ENCODE measurements around the gene KAT14. TPM values are rescaled to one million over a fixed set of nuclear protein-coding genes. Genes with fewer than 3 reads are reported as not detected.

Gene KAT14
- total and polyA plus RNA-seq, 11 donors = 4.6 to 12.3 (median 9.8) TPM

GRCh38 chr20:18132663-18133062 is 5.0 kb upstream of the KAT14 start:
- ATAC-seq = no peak
- intact Hi-C loops (cut with DNase I) = loop anchor here in 7 of 10 donors (10.0 kb wide), 3 partner anchors 142 to 628 kb away; partner anchors contain the start of gene ZNF133 (in 4 of the 7)
- Histone ChIP-seq H3K36me3 (no peaks in the 10 kb centered on the region), H3K27me3 (peaks cover 0 to 4% (median 0%) of the 10 kb centered on the region in 9 donors), H3K27ac (no peak overlapping the region), H3K4me3 (no peak overlapping the region), H3K9me3 (no peaks in the 10 kb centered on the region), H3K4me1 (peaks cover 0 to 6% (median 0%) of the 10 kb centered on the region in 12 donors)
- no peak for DNase-seq
- WGBS, 4 donors = 98 to 100% (median 98%) methylated on average over 1 of the region's 1 CpG
- no peak for TF ChIP-seq CTCF (IDR thresholded peaks at IDR 0.05)
- no peak for TF ChIP-seq POLR2A (IDR thresholded peaks at IDR 0.05)

GRCh38 chr20:18133962-18134361 is 3.7 kb upstream of the KAT14 start:
- H3K9me3 ChIP-seq = no peaks in the 10 kb centered on the region
- TF ChIP-seq CTCF (IDR thresholded peaks at IDR 0.05) = no peak
- TF ChIP-seq POLR2A (IDR thresholded peaks at IDR 0.05) = no peak
- H3K27ac ChIP-seq = no peak overlapping the region
- no peak for ATAC-seq
- peaks cover 0 to 11% (median 7%) of the 10 kb centered on the region in 12 donors for H3K4me1 ChIP-seq
- DNase-seq = no peak
- WGBS, 4 donors = 51 to 63% (median 56%) methylated on average over 2 of the region's 2 CpGs
- no peaks in the 10 kb centered on the region for H3K36me3 ChIP-seq
- intact Hi-C loops (cut with DNase I) = loop anchor here in 7 of 10 donors (10.0 kb wide), 3 partner anchors 141 to 629 kb away; partner anchors contain the start of gene ZNF133 (in 4 of the 7)
- H3K27me3 ChIP-seq = peaks cover 0 to 4% (median 0%) of the 10 kb centered on the region in 9 donors
- H3K4me3 ChIP-seq = no peak overlapping the region

- H3K9me3 ChIP-seq = no peaks in the 10 kb centered on the region
- 0 to 1% (median 0%) methylated on average over 4 to 15 of the region's 15 CpGs for WGBS, 4 donors
- DNase-seq (no peak), ATAC-seq (peak in 1 of 4 donors; percentile 59)
- H3K27ac ChIP-seq = peak overlapping the region; percentile 69 to 97 (median 90)
- peaks cover 0 to 24% (median 17%) of the 10 kb centered on the region in 12 donors for H3K4me1 ChIP-seq
- intact Hi-C loops (cut with DNase I) = loop anchor here in 9 of 10 donors (5.0 to 10.0 kb wide), 4 partner anchors 137 to 633 kb away; partner anchors contain the start of gene ZNF133 (in 7 of the 9)
- TF ChIP-seq CTCF (IDR thresholded peaks at IDR 0.05) (no peak), POLR2A (IDR thresholded peaks at IDR 0.05) (no peak)
- H3K4me3 ChIP-seq = peak overlapping the region; percentile 55 to 100 (median 92)
- peaks cover 0 to 13% (median 11%) of the 10 kb centered on the region in 9 donors for H3K36me3 ChIP-seq
- H3K27me3 ChIP-seq = no peaks in the 10 kb centered on the region
Measured at GRCh38 chr20:18138266-18138582, 561 bp downstream of the KAT14 start.

GRCh38 chr20:18138639-18139583 is 1.2 kb downstream of the KAT14 start:
- peaks cover 0 to 19% (median 14%) of the 10 kb centered on the region in 9 donors for H3K36me3 ChIP-seq
- peak overlapping the region in 6 of 12 donors; percentile 85 to 97 (median 92) for H3K27ac ChIP-seq
- ATAC-seq = no peak
- H3K27me3 ChIP-seq = no peaks in the 10 kb centered on the region
- H3K4me1 ChIP-seq = peaks cover 0 to 24% (median 17%) of the 10 kb centered on the region in 12 donors
- 34 to 36% (median 35%) methylated on average over 7 of the region's 7 CpGs for WGBS, 4 donors
- intact Hi-C loops (cut with DNase I) = loop anchor here in 9 of 10 donors (5.0 to 10.0 kb wide), 4 partner anchors 136 to 634 kb away; partner anchors contain the start of gene ZNF133 (in 7 of the 9)
- peak overlapping the region; percentile 55 to 100 (median 92) for H3K4me3 ChIP-seq
- TF ChIP-seq CTCF (IDR thresholded peaks at IDR 0.05) (no peak), POLR2A (IDR thresholded peaks at IDR 0.05) (no peak)
- H3K9me3 ChIP-seq = no peaks in the 10 kb centered on the region
- DNase-seq = no peak

All from heart left ventricle (tissue), 16 donors.